Ascending aorta (tissue), 2 donors: ENCODE measurements around the gene PLA2G6. TPM values are rescaled to one million over a fixed set of nuclear protein-coding genes. Genes with fewer than 3 reads are reported as not detected.

Source experiments
- DNase-seq, 2 donors: peaks; one replicate each; pipeline ENCODE4 v3.0.0-alpha.2; 2019; ENCODE audit warnings: low spot score in 2 of 2
- H3K27ac ChIP-seq, 2 donors: fragments of 200-600 bp; sonication (generic); one replicate each; pipeline ENCODE4 v1.5.1; 2016 to 2017; ENCODE audit warnings: mild to moderate bottlenecking in 1 of 2
- H3K27me3 ChIP-seq: fragments of 200-600 bp; sonication (generic); one replicate; pipeline ENCODE4 v1.5.1; 2017
- H3K36me3 ChIP-seq, 2 donors: fragments of 200-600 bp; sonication (generic); one replicate each; pipeline ENCODE4 v1.5.1; 2016
- H3K4me1 ChIP-seq, 2 donors: fragments of 200-600 bp; sonication (generic); one replicate each; pipeline ENCODE4 v1.5.1; 2016 to 2017; ENCODE audit warnings: mild to moderate bottlenecking in 1 of 2
- H3K4me3 ChIP-seq, 2 donors: fragments of 200-600 bp; sonication (generic); one replicate each; pipeline ENCODE4 v1.5.1; 2016 to 2017; ENCODE audit warnings: mild to moderate bottlenecking in 1 of 2
- H3K9me3 ChIP-seq, 2 donors: fragments of 200-600 bp; sonication (generic); one replicate each; pipeline ENCODE4 v1.5.1; 2016
- CTCF ChIP-seq, 3 experiments: fragments of 200-600 bp in 2 of 3; fragments of 450-650 bp in 1 of 3; sonication (generic) in 2 of 3; IDR thresholded peaks; one replicate each; pipeline ENCODE4 v1.5.1; 2016 to 2019; ENCODE audit warnings: antibody characterized with exemption in 3 of 3, mild to moderate bottlenecking in 1 of 3, moderate library complexity in 1 of 3
- intact Hi-C: fragments of 100-400 bp; cut with DNase I; formaldehyde crosslinking; loops from one replicate; pipeline ENCODE4 v1.15.1; 2023
- total RNA-seq: library from RNA; depleted of rRNA; stranded (reverse); fragments of >200 nt; gene quantifications from one replicate; pipeline ENCODE4 v1.1.0, GENCODE V29; 2016

Gene PLA2G6
- total RNA-seq, 1 donor from 2014 or later = 79.5 TPM

DNA sequence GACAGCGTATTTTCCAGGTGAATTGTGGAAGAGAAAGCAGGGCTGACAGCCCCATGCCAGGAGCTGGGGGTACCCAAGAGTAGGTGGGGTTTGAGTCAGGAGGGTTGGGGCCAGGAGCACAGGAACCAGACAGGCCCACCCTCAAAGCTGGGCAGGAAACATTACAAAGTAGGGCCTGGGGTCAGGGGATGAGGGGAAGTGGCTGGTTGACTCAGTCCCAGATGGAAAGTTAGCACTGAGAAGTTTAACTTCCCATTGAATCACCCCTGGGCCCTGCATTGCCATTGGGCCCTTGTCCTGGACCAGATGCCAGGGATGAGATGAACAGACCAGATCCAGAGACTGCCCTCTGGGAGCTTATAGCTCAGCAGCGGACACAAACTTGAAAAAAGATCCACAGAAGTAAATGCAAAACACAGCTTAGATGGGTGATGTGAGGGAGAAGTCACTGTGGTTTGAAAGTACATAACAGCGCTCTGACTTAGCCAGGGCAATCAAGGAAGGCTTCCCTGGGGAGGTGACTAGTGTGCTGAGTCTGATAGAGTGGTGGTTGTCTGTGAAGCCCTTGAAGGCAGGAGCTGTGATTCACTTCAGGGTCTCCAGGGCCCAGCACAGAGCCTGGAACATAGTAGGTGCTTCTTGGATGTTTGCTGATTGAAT lies 22.4 kb upstream of the PLA2G6 start:
- DNase-seq = no peak
- intact Hi-C loops = loop anchor here (2.0 to 5.0 kb wide), 6 partner anchors 15 to 368 kb away; partner anchors contain the start of gene DMC1
- Histone ChIP-seq H3K4me3 (peak overlapping the region; percentile 87 to 89), H3K27ac (peak overlapping the region; percentile 99 to 100), H3K27me3 (no peaks in the 10 kb centered on the region), H3K36me3 (peaks cover 0 to 16% of the 10 kb centered on the region in 2 donors), H3K4me1 (peaks cover 19 to 31% of the 10 kb centered on the region in 2 donors), H3K9me3 (no peaks in the 10 kb centered on the region)
- TF ChIP-seq CTCF (IDR thresholded peaks at IDR 0.05) = no peak

- Histone ChIP-seq H3K27ac (peak overlapping the region; percentile 99 to 100), H3K4me3 (peak overlapping the region; percentile 87 to 89), H3K27me3 (no peaks in the 10 kb centered on the region), H3K36me3 (peaks cover 0 to 10% of the 10 kb centered on the region in 2 donors), H3K9me3 (no peaks in the 10 kb centered on the region), H3K4me1 (peaks cover 19 to 28% of the 10 kb centered on the region in 2 donors)
- TF ChIP-seq CTCF (IDR thresholded peaks at IDR 0.05) = no peak
- intact Hi-C loops = loop anchor here (2.0 to 5.0 kb wide), 5 partner anchors 16 to 369 kb away; partner anchors contain the start of gene DMC1
- no peak for DNase-seq
Measured at GRCh38 chr22:38203090-38203810, 21.6 kb upstream of the PLA2G6 start.

GRCh38 chr22:38202437-38203089 lies 20.9 kb upstream of the PLA2G6 start:
- intact Hi-C loops = loop anchor here (2.0 to 5.0 kb wide), 5 partner anchors 16 to 370 kb away; partner anchors contain the start of gene DMC1

GRCh38 chr22:38201711-38202436 lies 20.2 kb upstream of the PLA2G6 start, which contains the start of gene MAFF:
Gene MAFF (plus strand): TSS chr22:38201994. CDS start chr22:38213854, 11,860 bp downstream.
- H3K27ac ChIP-seq = peak within 1 kb of the TSS; percentile 99 to 100
- no peaks in the 10 kb centered on the region for H3K9me3 ChIP-seq
- intact Hi-C loops = loop anchor here (1.0 to 5.0 kb wide), 8 partner anchors 17 to 370 kb away; partner anchors contain the start of genes DMC1, PICK1 and PLA2G6
- peak; percentile 88 to 99 for DNase-seq
- H3K27me3 ChIP-seq = no peaks in the 10 kb centered on the region
- peak within 1 kb of the TSS; percentile 87 to 89 for H3K4me3 ChIP-seq
- H3K4me1 ChIP-seq = peaks cover 19 to 26% of the 10 kb centered on the region in 2 donors
- no peak for TF ChIP-seq CTCF (IDR thresholded peaks at IDR 0.05)
- peaks cover 0 to 5% of the 10 kb centered on the region in 2 donors for H3K36me3 ChIP-seq

More at GRCh38 chr22:38202437-38203089, 20.9 kb upstream of the PLA2G6 start:
- Histone ChIP-seq H3K27ac (peak overlapping the region; percentile 99 to 100), H3K4me3 (peak overlapping the region; percentile 87 to 89), H3K4me1 (peaks cover 19 to 26% of the 10 kb centered on the region in 2 donors), H3K36me3 (peaks cover 0 to 5% of the 10 kb centered on the region in 2 donors), H3K27me3 (no peaks in the 10 kb centered on the region), H3K9me3 (no peaks in the 10 kb centered on the region)
- peak; percentile 79 to 96 for DNase-seq
- TF ChIP-seq CTCF (IDR thresholded peaks at IDR 0.05) = peak in 1 of 3 experiments; percentile 49

GRCh38 chr22:38201371-38201710 lies 19.7 kb upstream of the PLA2G6 start:
- no peaks in the 10 kb centered on the region for H3K36me3 ChIP-seq
- intact Hi-C loops = loop anchor here (1.0 to 5.0 kb wide), 6 partner anchors 20 to 371 kb away; partner anchors contain the start of genes DMC1, PICK1 and PLA2G6
- no peaks in the 10 kb centered on the region for H3K27me3 ChIP-seq
- TF ChIP-seq CTCF (IDR thresholded peaks at IDR 0.05) = no peak
- H3K27ac ChIP-seq = peak overlapping the region; percentile 99 to 100
- peaks cover 19 to 26% of the 10 kb centered on the region in 2 donors for H3K4me1 ChIP-seq
- peak overlapping the region; percentile 87 to 89 for H3K4me3 ChIP-seq
- H3K9me3 ChIP-seq = no peaks in the 10 kb centered on the region
- DNase-seq = no peak
